Neural progenitor cell (in vitro differentiated cells): ENCODE data around the gene F9. TPM values are rescaled to one million over a fixed set of nuclear protein-coding genes. Genes with fewer than 3 reads are reported as not detected.
A peak's percentile ranks its signal among the peaks of the same experiment; 100 is the strongest.

Experiments
- DNase-seq: peaks from one replicate; pipeline ENCODE4 v3.0.0-alpha.2; 2016; ENCODE audit warnings: low spot score
- H2AFZ ChIP-seq: fragments of 200-600 bp; sonication (generic); replicated peaks from 2 replicates; pipeline ENCODE4 v1.6.1; 2016; ENCODE audit warnings: antibody characterized with exemption
- H3F3A ChIP-seq: fragments of 200-600 bp; sonication (generic); 2 replicates; pipeline ENCODE4 v1.6.1; 2016; ENCODE audit warnings: antibody characterized with exemption, low read depth
- H3K27ac ChIP-seq: fragments of 200-600 bp; sonication (generic); 2 replicates; pipeline ENCODE4 v1.5.1; 2016; ENCODE audit warnings: mild to moderate bottlenecking
- H3K27me3 ChIP-seq: fragments of 200-600 bp; sonication (generic); 2 replicates; pipeline ENCODE4 v1.6.1; 2016; ENCODE audit warnings: mild to moderate bottlenecking, moderate library complexity
- H3K36me3 ChIP-seq: fragments of 200-600 bp; sonication (generic); 2 replicates; pipeline ENCODE4 v1.5.1; 2016
- H3K4me1 ChIP-seq: fragments of 200-600 bp; sonication (generic); 2 replicates; pipeline ENCODE4 v1.6.1; 2016; ENCODE audit warnings: mixed run types
- H3K4me2 ChIP-seq: fragments of 200-600 bp; sonication (generic); 2 replicates; pipeline ENCODE4 v1.6.1; 2016
- H3K4me3 ChIP-seq: fragments of 200-600 bp; sonication (generic); 2 replicates; pipeline ENCODE4 v1.5.1; 2016
- H3K79me2 ChIP-seq: fragments of 200-600 bp; sonication (generic); 2 replicates; pipeline ENCODE4 v1.6.1; 2016; ENCODE audit warnings: low read depth
- H3K9ac ChIP-seq: fragments of 200-600 bp; sonication (generic); 2 replicates; pipeline ENCODE4 v1.6.1; 2016
- H3K9me3 ChIP-seq: fragments of 200-600 bp; sonication (generic); 2 replicates; pipeline ENCODE4 v1.5.1; 2016; ENCODE audit warnings: low read depth
- H4K20me1 ChIP-seq: fragments of 200-600 bp; sonication (generic); 2 replicates; pipeline ENCODE4 v1.6.1; 2016; ENCODE audit warnings: low read depth
- H3K27ac Mint-ChIP-seq: 3 replicates; pipeline ENCODE4 v1.8.0; 2021; ENCODE audit warnings: mixed read lengths
- H3K27me3 Mint-ChIP-seq: 2 replicates; pipeline ENCODE4 v1.8.0; 2022; ENCODE audit warnings: low read depth, mild to moderate bottlenecking, inconsistent platforms, moderate library complexity, mixed read lengths; ENCODE audit not compliant: insufficient read depth
- H3K36me3 Mint-ChIP-seq: 3 replicates; pipeline ENCODE4 v1.8.0; 2021; ENCODE audit warnings: mixed read lengths
- H3K4me1 Mint-ChIP-seq: 3 replicates; pipeline ENCODE4 v1.8.0; 2021; ENCODE audit warnings: mixed read lengths
- H3K4me3 Mint-ChIP-seq: 3 replicates; pipeline ENCODE4 v1.8.0; 2021; ENCODE audit warnings: mild to moderate bottlenecking, moderate library complexity, mixed read lengths
- H3K9me3 Mint-ChIP-seq: 3 replicates; pipeline ENCODE4 v1.8.0; 2020; ENCODE audit warnings: mixed read lengths
- EZH2 ChIP-seq: fragments of 200-600 bp; sonication (generic); IDR thresholded peaks from 2 replicates; pipeline ENCODE4 v1.6.1; 2017; ENCODE audit warnings: antibody characterized with exemption, mild to moderate bottlenecking, moderate library complexity
- EZH2phosphoT487 ChIP-seq: fragments of 200-600 bp; sonication (generic); IDR thresholded peaks from 2 replicates; pipeline ENCODE4 v1.6.1; 2017; ENCODE audit warnings: antibody characterized with exemption
- total RNA-seq: library from RNA; depleted of rRNA; stranded (reverse); fragments of >200 nt; gene quantifications from 2 replicates; pipeline ENCODE4 v1.2.3, GENCODE V29; 2015; ENCODE audit warnings: low replicate concordance
- TF ChIP-seq, protein P1 (sequence below): fragments of 200-600 bp; sonication (generic); IDR thresholded peaks from 2 replicates; pipeline ENCODE4 v1.5.1; 2017; ENCODE audit warnings: antibody characterized with exemption, mild to moderate bottlenecking

Gene F9
- total RNA-seq, 1 donor from 2014 or later: not detected

DNA sequence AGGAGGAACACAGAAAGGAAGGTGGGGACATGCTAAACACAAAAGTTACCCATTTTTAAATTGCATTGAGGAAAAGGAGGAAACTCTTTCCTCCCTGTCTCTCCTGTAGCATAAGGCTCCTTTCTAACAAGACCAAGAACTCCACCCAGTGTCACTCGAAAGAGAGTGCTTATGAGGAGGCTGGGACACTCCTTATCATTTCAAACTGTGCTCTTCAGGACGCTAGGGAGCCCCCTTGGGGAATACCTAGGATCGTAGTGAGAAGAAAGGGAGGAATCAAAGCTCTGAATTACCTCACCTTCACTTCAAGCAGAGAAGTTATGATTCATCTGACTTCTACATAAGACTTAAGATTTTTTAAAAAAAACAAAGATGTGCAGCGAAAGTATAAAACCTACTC is 65.5 kb downstream of the F9 start:
- no peaks in the 10 kb centered on the region for H3K36me3 Mint-ChIP-seq
- H3K27ac ChIP-seq: no peak overlapping the region
- DNase-seq: peak; percentile 8
- H3K27ac Mint-ChIP-seq: no peak overlapping the region
- no peaks in the 10 kb centered on the region for H4K20me1 ChIP-seq
- no peaks in the 10 kb centered on the region for H3K9me3 Mint-ChIP-seq
- no peak overlapping the region for H3K4me3 Mint-ChIP-seq
- no peaks in the 10 kb centered on the region for H3K27me3 Mint-ChIP-seq
- H3K9me3 ChIP-seq: no peaks in the 10 kb centered on the region
- no peak overlapping the region for H3K4me3 ChIP-seq
- no peaks in the 10 kb centered on the region for H3K36me3 ChIP-seq
- TF ChIP-seq, protein P1, sequence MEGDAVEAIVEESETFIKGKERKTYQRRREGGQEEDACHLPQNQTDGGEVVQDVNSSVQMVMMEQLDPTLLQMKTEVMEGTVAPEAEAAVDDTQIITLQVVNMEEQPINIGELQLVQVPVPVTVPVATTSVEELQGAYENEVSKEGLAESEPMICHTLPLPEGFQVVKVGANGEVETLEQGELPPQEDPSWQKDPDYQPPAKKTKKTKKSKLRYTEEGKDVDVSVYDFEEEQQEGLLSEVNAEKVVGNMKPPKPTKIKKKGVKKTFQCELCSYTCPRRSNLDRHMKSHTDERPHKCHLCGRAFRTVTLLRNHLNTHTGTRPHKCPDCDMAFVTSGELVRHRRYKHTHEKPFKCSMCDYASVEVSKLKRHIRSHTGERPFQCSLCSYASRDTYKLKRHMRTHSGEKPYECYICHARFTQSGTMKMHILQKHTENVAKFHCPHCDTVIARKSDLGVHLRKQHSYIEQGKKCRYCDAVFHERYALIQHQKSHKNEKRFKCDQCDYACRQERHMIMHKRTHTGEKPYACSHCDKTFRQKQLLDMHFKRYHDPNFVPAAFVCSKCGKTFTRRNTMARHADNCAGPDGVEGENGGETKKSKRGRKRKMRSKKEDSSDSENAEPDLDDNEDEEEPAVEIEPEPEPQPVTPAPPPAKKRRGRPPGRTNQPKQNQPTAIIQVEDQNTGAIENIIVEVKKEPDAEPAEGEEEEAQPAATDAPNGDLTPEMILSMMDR: no peak
- TF ChIP-seq EZH2phosphoT487: no peak
- no peak for TF ChIP-seq EZH2
- no peaks in the 10 kb centered on the region for H3K4me1 ChIP-seq
- H3K79me2 ChIP-seq: no peaks in the 10 kb centered on the region
- H3K9ac ChIP-seq: no peak overlapping the region
- H2AFZ ChIP-seq: no peak overlapping the region
- H3K4me2 ChIP-seq: no peak overlapping the region
- no peaks in the 10 kb centered on the region for H3K4me1 Mint-ChIP-seq
- H3K27me3 ChIP-seq: no peaks in the 10 kb centered on the region
- no peaks in the 10 kb centered on the region for H3F3A ChIP-seq

DNA sequence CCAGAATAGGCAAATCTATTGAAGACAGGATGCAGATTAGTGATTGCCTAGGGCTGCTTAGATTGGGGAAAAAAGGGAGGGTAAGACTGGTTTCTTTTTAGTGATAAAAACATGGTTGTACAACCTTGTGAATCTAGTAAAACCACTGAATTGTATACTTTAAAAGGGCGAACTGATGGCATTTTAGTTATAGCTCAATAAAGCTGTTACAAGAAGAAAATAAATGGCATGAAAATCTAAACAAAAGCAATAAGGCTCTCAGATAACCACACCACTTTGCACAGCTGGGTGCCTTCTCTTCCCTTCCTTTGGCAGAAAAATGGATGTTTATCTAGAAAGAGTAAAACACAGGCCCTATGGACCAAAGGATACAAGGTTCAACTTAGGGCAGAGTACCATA is 69.6 kb downstream of the F9 start:
- H3K27ac Mint-ChIP-seq: no peak overlapping the region
- TF ChIP-seq, protein P1: no peak
- TF ChIP-seq EZH2: no peak
- TF ChIP-seq EZH2phosphoT487: no peak

More for the DNA sequence above, 69.6 kb downstream of the F9 start:
- H3K9ac ChIP-seq: no peak overlapping the region
- H3K4me1 Mint-ChIP-seq: no peaks in the 10 kb centered on the region
- H3F3A ChIP-seq: no peaks in the 10 kb centered on the region
- H3K4me2 ChIP-seq: no peak overlapping the region
- no peak overlapping the region for H3K4me3 Mint-ChIP-seq
- no peak overlapping the region for H3K27ac ChIP-seq
- H3K27me3 Mint-ChIP-seq: no peaks in the 10 kb centered on the region
- no peaks in the 10 kb centered on the region for H3K9me3 ChIP-seq
- no peaks in the 10 kb centered on the region for H4K20me1 ChIP-seq
- no peaks in the 10 kb centered on the region for H3K79me2 ChIP-seq
- no peaks in the 10 kb centered on the region for H3K9me3 Mint-ChIP-seq
- H2AFZ ChIP-seq: no peak overlapping the region
- no peaks in the 10 kb centered on the region for H3K36me3 ChIP-seq
- no peaks in the 10 kb centered on the region for H3K36me3 Mint-ChIP-seq
- no peak overlapping the region for H3K4me3 ChIP-seq
- H3K4me1 ChIP-seq: no peaks in the 10 kb centered on the region
- no peak for DNase-seq
- H3K27me3 ChIP-seq: no peaks in the 10 kb centered on the region

Other genes starting within 250 kb of the F9 start
- gene MCF2, start 177.4 kb downstream of the F9 start, total RNA-seq: 0.09 and 0.80 TPM in 2 replicates